RPMI8226 (cell line): ENCODE results near the gene CNPY2.
"Not testable (repeated sequence)": the region's sequence is repeated elsewhere in the genome, so short reads cannot be mapped to it uniquely, and the experiment has no call there.

Experiments
- DNase-seq: peaks from one replicate; pipeline ENCODE4 v3.0.0-alpha.2; 2015

The CNPY2 gene

DNA sequence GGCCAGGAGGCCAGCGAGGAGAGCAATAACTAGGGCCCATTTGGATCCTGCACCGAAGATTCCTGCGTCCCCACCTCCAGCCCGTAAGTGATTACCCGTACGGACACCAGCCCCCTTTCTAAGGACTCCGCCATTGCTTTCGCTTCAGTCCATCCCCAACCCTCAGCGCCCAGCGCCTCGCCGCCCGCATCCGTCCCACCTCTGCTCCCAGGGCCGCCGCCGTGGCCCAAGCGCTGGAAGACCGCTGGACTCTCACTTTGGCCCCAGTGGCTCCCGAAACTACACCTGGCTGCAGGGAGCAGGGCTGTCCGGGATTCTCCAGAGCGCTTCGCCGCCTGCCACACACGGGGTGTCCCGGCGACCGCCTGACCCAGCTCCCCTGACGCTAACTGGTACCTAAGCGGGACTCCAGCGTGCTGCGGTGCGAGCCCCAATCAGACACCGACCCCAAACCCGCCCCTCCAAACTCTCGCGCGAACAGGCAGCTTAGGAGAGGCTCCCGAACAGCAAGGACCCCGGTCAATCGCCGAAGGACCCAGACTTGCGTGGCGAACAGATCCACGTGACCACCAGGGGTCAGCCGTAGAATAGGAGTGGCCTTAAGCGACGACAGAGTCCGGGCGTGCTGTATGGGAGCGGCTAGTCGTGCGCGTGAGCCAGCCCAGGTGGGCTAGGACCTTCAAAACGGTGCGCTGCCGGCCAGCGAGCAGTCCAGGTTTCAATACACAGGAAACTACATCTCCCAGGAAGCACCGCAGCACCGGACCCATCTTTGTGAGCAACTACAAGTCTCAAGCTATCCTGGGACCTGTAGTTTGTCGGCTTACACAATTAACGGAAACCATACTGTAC lies at the start of gene CNPY2:
Gene CNPY2 (minus strand): TSS at position 367 of the 852 bp plus-strand sequence. CDS start 771 bp downstream, outside the sequence.
- peak; percentile 96 for DNase-seq

DNA sequence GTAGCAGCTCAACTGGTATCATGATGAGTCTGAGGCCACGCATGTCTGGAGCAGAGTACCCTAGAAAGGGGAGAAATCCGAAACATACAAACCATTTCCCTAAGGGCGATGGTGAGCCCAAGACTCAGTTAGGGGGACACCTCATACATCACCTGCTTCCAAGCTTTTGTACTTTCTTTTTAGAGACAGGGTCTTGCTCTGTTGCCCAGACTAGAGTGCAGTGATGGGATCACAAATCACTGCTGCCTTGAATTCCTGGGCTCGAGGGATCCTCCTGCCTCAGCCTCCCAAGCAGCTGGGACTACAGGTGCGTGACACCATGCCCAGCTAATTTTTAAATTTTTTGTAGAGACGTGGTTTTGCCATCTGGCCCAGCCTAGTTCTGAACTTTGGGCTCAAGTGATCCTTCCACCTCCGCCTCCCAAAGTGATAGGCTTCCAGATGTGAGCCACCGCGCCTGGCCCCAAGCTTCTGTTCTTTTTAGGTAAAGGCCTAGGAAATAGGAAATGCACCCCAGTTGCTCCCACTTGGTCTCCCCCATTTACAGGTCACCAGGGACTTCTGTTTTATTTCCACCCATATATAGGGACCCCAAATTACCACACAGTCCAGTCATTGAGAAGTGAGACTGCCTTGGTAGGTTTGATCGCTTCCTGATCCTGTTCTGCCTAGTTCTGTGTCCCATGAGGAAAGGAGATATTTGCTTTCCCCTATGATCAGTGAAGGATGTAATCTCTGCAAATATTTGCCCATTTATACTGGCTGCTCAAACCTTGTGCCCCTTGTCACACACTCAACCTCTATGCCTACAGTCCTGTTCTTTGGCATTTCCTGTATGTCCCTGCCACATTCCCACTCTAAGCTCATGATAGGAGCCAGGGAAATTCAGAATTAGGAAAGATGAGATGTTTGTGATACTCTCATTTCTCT lies 46.6 kb upstream of the CNPY2 start, which contains the start of gene APOF:
Gene APOF (minus strand): TSS at position 728 of the 930 bp plus-strand sequence. CDS start 112 bp downstream, at position 616.
- no peak for DNase-seq

DNA sequence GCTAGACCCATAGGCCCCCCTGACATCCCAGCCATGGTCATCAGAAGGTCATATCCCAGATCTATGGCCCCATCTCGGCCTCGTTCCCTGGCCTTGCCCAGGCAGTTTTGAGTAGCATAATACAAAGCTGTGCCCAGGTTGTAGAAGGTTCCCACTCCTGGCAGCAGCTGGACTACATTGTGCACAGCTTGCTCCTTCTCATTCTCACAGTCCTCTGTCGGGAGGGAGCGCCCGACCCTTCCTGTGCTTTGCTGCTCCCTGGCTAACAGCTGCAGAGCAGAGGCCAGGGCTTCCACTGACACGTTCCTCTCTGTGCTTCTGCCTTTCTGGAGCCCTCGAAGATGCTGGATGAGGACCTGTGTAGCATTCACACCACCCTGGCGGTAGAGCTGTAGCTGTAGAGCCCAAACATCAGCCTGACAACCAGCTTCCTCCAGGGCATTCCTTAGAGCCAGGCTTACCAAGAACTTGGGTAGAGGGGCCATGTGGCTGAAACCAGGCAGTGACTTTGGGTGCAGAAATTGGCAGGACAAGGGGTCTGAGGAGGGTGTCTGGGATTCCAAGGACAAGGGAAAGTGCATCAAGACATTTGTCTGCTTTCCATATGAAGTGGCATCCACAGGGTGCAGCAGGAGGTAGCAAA lies 45.8 kb upstream of the CNPY2 start:
- no peak for DNase-seq

DNA sequence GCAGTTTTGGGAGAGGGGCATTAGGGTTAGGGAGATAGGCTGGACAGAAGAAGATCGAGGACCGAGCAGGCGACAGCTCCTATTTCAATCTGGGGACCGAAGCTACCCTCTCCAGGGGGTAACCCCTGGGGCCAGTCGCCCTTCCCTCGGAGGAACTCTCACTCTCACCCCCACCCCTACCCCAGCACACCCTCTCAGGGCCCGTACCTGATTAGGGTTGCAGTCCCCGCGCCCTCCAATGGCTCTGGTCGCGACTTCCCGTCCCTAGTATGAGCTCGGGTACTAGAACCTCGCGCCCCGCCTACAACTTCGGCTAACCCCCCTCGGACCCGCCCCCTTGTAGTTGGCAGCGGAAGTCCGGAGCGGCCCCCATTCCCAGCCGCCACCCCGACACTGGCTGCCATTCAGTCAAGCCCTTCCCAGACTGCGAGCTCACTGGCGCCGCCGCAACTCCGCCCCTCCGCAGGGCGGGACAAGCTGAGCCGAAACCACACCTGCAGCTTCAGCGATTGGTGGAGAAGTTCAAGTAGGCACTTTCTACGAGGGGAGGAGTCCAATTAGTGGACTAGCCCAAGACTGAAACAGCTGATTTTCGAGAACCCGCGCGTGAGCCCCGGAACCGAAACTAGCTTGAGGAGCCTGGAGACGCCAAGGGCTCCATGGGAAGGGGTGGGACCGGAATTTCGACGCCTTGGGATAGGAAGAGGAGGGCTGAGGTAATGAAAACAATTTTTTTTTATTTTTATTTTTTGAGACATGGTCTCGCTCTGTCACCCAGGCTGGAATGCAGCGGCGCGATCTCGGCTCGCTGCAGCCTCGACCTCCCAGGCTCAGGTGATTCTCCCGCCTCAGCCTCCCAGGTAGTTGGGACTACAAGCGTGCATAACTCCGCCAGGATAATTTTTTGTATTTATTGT lies 44.3 kb upstream of the CNPY2 start, which contains the start of gene STAT2:
Gene STAT2 (minus strand): TSS at position 257 of the 917 bp plus-strand sequence. CDS start 3,536 bp downstream, outside the sequence.
- peak; percentile 99 for DNase-seq

DNA sequence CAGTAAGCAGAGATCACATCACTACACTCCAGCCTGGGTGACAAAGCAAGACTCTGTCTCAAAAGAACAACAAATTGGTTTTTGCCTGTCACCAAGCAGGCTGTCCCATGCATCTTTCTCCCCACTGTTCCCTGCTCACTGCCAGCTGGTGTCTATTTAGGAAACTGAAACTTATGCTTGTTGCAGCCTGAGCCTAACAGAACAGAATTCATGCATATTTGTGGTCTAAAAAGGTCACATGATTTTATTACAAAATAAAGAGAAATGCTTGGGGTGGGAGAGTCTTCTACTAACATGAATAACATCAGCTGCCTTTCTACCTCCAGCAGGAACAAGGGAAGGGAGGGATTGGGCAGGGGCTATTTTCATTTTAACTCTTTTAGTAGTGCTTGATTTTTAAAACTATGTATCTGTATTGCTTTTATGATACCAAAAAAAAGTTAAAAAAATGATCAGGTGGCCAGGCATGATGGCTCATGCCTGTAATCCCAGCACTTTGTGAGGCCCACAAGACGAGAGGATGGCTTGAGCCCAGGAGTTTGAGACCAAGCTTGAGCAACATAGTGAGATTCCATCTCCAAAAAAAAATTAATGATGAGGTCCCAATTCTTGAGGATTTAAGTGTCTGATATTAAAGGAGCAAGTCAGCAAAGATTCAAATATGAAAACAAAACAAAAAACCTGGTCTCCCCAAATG lies 43.2 kb upstream of the CNPY2 start:
- peak; percentile 77 for DNase-seq

DNA sequence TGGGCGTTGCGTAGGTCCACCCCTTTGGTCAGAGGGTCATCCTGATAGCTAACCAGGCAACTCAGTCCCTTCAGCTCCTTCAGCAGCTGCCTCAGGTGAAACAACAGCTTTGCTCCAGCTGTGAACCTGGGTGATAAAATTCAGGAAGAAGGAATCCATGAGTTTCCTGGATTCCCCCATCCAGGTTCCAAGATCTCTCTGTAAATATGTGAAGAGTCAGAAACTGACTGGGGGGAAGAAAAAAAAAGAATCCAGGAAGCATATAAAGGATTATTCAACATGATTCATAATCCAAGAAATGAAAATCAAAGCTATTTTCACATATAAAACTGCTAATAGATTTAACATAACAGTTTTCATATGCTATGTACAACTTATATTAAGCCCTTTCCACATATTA lies 35.5 kb upstream of the CNPY2 start:
- DNase-seq = no peak

DNA sequence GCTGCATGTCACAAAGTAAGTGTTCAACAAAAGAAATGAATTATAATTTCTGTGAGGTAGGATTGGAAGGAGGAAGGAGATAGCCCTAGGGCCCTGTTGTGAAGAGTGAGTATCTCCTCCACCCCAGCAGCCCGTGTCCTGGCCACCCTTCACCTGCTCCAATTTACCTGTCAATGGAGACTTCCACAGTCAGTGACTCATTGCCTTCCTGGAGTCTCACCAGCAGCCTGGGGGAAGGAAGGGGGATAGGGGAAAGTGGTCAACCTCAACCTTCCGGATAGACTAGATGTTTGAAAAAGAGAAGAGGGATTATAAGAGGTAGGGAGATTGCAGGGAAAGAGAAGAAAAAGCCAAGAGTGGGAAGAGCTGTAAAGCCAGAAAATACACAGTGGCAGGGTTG lies 34.9 kb upstream of the CNPY2 start:
- no peak for DNase-seq

DNA sequence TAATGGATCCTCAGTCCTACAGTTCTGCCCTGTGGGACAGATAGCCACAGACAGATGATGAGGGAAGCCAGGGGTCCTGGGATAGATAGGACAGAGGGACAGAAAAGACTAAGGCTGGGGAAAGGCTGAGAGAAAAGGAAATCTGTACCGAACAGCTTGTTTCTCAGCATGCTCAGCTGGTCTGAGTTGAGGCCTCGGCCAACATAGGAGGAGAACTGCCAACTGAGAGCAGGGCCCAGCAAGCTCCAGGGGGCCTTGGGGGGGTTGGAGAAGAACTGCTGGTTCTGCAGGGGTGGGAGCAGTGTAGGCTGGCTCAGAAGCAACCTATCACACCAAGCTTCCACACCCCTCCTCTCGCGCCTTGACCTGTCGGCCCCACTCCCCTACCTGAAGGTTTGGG lies 33.0 kb upstream of the CNPY2 start:
- DNase-seq = no peak

DNA sequence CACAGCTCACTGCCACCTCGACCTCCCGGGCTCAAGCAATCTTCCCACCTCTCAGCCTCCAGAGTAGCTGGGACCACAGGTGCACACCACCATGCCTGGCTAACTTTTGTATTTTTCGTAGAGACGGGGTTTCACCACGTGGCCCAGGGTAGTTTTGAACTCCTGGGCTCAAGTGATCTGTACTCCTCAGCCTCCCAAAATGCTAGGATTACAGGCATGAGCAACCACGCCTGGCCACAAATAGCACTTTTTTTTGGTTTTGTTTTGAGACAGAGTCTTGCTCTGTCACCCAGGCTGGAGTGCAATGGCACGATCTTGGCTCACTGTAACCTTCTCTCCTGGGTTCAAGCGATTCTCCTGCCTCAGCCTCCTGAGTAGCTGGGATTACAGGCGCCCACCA lies 31.5 kb upstream of the CNPY2 start:
- DNase-seq = not testable (repeated sequence)

DNA sequence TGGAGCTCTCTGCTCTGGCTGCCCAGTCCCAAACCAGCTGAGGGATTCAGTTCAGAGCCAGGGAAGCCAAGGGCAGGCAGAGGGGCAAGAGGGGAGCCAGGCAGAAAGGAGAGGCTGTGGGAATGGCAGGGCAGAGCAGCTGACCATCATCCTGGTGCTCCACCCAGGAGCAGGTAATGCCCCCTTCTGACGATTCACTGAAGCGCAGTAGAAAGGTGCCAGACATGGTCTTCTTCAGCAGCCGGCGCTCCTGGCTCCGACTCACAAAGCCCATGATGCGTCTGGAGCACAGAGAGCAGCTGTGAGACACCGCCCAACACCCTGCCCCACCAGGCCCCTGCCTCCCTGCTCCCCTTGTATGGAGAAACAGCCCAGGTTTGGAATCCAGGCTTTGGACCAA lies 30.9 kb upstream of the CNPY2 start:
- DNase-seq = no peak

DNA sequence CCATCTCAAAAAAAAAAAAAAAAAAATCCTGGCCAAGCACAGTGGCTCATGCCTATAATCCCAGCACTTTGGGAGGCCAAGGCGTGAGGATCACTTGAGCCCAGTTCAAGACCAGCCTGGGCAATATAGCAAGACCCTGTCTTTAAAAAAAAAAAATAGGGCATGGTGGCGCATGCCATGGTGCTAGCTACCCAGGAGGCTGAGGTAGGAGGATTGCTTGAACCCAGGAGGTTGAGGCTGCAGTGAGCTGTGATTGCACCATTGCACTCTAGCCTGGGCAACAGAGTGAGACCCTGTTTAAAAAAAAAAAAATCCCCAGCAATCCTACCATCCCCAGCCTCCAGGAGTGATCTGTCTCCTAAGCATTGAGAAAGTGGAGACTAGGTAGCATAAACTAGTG lies 26.5 kb upstream of the CNPY2 start:
- DNase-seq = not testable (repeated sequence)

DNA sequence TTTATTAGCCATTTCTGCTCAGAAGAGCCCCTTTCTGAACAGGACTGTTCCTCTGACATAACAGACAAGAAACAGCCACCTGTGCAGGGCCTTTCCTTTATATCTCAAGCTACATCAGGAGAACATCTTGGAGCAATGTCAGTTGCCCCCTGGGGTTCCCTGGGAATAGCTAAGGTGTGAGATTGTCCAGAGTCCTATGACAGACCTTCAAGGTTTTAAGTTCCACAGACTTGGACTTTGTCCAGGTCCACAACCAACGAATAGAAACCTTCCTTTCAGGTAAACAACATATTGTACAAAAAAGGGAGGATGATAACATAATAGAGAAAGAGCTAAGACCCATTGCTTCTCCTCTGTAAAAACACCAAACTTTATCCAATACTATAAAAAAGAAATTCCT lies 25.8 kb upstream of the CNPY2 start:
- no peak for DNase-seq

DNA sequence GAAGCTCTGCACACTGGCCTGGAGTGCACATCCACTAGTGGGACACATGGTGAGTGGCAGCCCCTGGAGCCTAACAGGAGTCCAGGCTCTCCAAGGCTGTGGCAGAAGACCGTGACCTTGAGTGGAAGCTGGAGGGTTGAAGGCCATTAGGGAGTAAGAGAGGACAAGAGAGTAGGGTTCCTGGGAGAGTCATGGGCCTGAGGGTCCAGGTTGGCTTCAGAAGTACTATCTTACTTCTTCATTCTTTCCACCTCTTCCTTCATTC lies 23.3 kb upstream of the CNPY2 start:
- no peak for DNase-seq

DNA sequence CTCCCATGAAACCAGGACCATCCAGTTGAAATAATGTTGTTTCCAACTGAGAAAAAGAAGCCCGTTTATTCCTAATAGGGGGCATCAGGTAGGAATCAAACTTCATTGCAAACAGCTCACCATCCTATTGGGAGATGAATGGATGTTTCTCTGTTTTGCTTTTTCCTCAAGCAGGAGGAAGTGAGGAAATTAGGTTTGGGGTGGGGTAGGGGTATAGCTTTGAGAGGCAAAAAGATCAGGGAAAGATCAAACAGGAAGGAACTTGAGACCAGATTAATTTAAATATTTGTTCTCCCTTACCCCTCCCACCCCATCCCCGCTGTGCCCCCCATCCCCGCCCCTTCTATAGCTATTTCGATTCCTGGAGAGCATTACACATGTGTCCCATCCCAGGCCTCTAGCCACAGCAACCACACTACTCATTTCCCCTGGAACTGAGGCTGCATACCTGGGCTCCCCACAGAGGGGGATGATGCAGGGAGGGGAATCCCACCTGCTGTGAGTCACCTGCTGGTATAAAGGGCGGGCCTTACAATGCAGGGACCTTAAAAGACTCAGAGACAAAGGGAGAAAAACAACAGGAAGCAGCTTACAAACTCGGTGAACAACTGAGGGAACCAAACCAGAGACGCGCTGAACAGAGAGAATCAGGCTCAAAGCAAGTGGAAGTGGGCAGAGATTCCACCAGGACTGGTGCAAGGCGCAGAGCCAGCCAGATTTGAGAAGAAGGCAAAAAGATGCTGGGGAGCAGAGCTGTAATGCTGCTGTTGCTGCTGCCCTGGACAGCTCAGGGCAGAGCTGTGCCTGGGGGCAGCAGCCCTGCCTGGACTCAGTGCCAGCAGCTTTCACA lies 22.7 kb upstream of the CNPY2 start, which contains the start of gene IL23A:
Gene IL23A (plus strand): TSS at position 577 of the 850 bp plus-strand sequence. CDS start 161 bp downstream, at position 738.
- DNase-seq = no peak

DNA sequence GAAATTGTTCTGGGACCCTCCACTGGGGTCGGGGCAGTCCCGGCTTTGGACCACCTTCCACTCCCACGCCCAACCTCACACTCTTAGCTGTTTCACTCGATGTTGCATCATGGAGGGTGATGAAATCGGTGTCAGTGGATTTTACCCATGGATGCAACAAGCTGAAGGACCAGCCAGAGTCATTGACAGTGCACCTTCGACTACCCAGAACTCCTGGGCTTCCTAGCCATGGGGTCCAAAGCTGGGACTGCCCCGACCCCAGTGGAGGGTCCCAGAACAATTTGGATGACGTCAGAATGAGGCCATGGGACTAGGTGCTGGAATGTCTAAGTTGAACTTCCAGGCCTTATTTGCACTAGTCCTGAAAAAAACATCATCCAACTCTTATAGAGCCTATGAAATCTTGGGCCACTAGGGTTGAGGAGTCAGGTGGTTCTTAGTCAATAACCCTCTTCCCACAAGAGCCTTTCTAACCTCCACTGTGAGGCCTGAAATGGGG lies 22.0 kb upstream of the CNPY2 start:
- no peak for DNase-seq

DNA sequence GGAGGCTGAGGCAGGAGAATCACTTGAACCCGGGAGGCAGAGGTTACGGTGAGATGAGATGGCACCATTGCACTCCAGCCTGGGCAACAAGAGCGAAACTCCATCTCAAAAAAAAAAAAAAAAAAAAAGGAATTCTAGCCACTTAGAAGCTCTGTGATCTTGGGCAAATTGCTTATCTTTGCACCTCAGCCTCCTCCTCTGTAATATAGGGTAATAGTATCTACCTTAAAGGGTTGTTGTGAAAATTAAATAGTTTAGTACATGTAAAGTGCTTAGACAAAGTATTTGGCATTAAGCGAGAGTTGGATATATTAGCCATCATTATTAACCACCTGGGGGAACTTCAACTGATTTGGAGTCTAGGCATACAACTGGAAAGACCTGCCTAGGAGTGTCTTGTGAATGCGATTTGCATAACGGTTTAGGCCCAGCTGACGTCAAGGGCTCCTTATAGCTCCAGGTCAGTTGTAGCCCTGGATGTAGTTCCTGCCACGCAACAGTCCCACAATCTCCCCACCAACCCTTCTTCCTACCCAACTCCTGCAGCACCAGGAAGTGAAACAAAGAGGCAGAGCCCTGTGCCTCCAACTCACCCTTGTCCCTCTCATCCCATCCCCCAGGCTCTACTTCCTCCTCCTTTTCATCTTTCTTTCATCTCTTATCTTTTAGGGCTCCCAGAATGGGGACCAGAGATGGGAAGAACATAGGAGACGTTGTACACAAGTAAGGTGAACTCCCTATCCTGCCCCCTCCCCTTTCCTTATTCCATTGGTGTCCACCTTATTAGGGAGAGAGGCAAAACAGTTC lies 20.8 kb upstream of the CNPY2 start:
- no peak for DNase-seq

DNA sequence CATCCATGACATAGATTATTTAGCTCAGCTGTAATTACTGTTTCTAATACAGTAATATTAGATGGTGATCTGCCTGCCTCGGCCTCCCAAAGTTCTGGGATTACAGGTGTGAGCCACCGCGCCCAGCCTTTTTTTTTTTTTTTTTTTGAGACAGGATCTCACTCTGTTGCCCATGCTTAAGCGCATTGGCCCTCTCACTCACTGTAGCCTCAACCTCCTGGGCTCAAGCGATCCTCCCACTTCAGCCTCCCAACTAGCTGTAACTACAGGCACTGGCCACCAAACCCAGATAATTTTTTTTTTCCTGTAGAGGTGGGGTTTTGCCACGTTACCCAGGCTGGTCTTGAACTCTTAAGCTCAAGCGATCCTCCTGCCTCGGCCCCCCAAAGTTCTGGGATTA lies 19.7 kb upstream of the CNPY2 start:
- DNase-seq = not testable (repeated sequence)

DNA sequence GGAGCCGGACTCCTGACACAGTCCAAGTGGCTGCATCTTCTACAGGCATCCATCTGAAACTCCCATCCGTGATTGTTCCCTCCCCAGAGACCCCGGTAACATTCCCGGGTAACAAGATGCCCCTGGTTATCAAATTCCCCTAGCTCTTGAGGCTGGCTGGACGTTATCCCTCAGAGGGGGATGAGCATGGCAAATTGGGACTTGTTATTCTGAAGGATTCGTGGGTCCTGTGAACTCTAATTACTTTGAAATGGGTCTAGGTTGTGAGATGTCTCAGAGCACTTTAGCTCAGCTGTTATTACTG lies 18.7 kb upstream of the CNPY2 start:
- no peak for DNase-seq
